ENCODE measurements around the gene TAS1R3. TPM values are rescaled to one million over a fixed set of nuclear protein-coding genes. Genes with fewer than 3 reads are reported as not detected.
A peak's percentile ranks its signal among the peaks of the same experiment; 100 is the strongest.

Gene TAS1R3
- total RNA-seq, 2 donors from 2014 or later, result 0.30 to 0.35 TPM

DNA sequence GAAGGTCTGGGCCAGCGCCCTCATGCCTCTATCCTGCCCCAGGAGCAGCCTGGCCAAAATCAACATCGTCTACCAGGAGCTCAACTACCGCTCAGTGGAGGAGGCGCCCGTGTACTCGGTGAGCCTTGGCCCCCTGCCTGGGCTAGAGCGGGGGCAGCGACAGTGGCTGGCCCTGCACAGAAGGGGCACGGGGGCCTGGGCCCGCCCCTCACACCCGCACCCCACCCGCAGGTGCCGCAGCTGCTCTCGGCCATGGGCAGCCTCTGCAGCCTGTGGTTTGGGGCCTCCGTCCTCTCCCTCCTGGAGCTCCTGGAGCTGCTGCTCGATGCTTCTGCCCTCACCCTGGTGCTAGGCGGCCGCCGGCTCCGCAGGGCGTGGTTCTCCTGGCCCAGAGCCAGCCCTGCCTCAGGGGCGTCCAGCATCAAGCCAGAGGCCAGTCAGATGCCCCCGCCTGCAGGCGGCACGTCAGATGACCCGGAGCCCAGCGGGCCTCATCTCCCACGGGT, 40.0 kb upstream of the TAS1R3 start:
- peaks cover 0 to 6% of the 10 kb centered on the region in 2 donors for H3K27me3 ChIP-seq
- TF ChIP-seq, protein P1, sequence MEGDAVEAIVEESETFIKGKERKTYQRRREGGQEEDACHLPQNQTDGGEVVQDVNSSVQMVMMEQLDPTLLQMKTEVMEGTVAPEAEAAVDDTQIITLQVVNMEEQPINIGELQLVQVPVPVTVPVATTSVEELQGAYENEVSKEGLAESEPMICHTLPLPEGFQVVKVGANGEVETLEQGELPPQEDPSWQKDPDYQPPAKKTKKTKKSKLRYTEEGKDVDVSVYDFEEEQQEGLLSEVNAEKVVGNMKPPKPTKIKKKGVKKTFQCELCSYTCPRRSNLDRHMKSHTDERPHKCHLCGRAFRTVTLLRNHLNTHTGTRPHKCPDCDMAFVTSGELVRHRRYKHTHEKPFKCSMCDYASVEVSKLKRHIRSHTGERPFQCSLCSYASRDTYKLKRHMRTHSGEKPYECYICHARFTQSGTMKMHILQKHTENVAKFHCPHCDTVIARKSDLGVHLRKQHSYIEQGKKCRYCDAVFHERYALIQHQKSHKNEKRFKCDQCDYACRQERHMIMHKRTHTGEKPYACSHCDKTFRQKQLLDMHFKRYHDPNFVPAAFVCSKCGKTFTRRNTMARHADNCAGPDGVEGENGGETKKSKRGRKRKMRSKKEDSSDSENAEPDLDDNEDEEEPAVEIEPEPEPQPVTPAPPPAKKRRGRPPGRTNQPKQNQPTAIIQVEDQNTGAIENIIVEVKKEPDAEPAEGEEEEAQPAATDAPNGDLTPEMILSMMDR (IDR thresholded peaks at IDR 0.05), result no peak
- no peak overlapping the region for H3K4me3 ChIP-seq
- H3K4me1 ChIP-seq, result peaks cover 0 to 15% of the 10 kb centered on the region in 2 donors
- H3K36me3 ChIP-seq, result peaks cover 2% of the 10 kb centered on the region
- no peaks in the 10 kb centered on the region for H3K9me3 ChIP-seq
- DNase-seq (ENCODE audit: low spot score), result no peak
- no peak overlapping the region for H3K27ac ChIP-seq

DNA sequence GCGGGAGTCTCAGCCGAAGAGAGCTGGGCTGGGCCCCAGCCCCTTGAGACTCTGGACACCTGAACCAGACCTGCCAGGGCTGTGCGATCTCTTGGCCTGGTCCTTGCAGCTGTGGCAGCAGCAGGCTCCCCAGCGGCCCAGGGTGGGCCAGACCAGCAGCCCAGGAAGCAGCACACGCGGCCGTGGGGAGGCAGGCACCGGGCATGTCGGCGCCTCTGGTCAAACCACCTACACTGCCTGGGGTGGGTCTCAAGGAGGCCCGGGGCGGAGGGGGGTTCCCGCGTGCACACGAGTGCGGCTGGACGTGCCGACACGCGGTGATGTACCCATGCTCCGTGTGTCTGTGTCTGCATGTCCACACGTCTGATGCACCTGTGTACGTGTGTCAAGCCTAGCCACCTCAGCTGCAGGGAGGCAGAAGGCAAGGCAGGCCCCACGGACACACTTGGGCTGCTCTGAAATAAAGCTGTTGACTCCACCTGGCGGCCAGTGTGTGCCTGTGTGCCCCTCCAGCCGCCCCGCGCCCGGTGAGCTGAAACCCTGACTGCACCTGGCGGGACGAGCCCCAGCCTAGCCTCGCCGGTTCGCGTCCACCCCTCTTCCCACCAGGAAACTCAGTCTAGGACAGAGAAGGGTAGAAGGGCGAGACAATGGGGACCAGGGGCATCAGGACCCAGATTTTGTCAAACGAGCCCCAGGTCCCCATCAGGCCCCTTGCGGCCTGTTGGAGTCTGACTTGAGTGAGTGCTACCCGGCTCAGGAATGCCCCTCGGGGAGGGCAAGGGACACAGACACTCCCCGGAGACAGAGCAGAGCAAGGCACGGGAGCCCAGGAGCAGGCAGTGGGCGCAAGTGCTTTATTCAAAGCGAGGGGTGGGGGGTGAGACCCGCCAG, 39.3 kb upstream of the TAS1R3 start:
- H3K27ac ChIP-seq, result no peak overlapping the region
- peaks cover 6% of the 10 kb centered on the region for H3K36me3 ChIP-seq
- peaks cover 0 to 15% of the 10 kb centered on the region in 2 donors for H3K4me1 ChIP-seq
- H3K4me3 ChIP-seq, result no peak overlapping the region
- H3K27me3 ChIP-seq, result no peaks in the 10 kb centered on the region
- TF ChIP-seq, protein P1 (IDR thresholded peaks at IDR 0.05), result peak; percentile 33 to 78
- no peaks in the 10 kb centered on the region for H3K9me3 ChIP-seq
- no peak for DNase-seq (ENCODE audit: low spot score)

DNA sequence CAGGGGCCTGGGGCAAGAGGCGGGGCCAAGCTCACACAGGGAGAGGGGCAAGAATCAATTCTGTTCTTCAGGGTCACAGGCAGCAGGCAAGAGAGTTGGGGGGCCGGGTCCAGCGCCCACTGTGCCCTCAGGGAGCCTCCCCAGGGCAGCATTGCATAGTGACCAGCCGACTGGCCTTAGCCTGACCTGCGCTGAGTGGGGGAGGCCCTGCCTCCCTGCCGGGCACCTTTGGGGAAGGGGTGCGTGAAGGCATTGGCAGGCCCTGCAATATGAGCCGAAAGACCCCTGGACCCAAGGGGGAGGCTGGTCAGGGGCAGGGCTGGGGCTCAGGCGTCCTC, 38.7 kb upstream of the TAS1R3 start:
- DNase-seq (ENCODE audit: low spot score), result no peak
- Histone ChIP-seq H3K9me3 (no peaks in the 10 kb centered on the region), H3K4me3 (no peak overlapping the region), H3K27ac (no peak overlapping the region), H3K36me3 (peaks cover 6% of the 10 kb centered on the region), H3K27me3 (no peaks in the 10 kb centered on the region), H3K4me1 (peaks cover 0 to 15% of the 10 kb centered on the region in 2 donors)
- TF ChIP-seq, protein P1 (IDR thresholded peaks at IDR 0.05), result no peak

DNA sequence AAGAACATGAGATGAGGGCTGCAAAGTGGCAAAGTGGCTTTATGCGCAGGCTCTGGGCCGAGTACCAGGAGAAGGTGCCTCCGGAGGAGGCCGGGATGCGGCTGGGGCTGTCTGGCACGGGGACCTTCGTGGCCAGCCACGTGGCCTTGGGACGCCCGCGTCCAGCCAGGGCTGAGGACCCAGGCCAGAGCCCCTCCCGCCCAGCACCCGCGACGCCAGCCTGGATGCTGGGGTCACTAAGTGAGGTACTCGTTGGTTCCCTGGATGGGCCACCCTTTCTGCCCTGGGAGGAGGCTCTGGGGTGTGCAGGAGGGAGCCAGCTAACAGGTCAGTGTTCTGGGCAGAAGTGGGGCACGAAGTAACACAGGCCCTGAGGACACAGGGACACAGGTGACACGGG, 38.2 kb upstream of the TAS1R3 start:
- H3K4me3 ChIP-seq, result no peak overlapping the region
- TF ChIP-seq, protein P1 (IDR thresholded peaks at IDR 0.05), result no peak
- no peak for DNase-seq (ENCODE audit: low spot score)
- peaks cover 0 to 15% of the 10 kb centered on the region in 2 donors for H3K4me1 ChIP-seq
- no peak overlapping the region for H3K27ac ChIP-seq
- peaks cover 6% of the 10 kb centered on the region for H3K36me3 ChIP-seq
- H3K9me3 ChIP-seq, result no peaks in the 10 kb centered on the region
- no peaks in the 10 kb centered on the region for H3K27me3 ChIP-seq

DNA sequence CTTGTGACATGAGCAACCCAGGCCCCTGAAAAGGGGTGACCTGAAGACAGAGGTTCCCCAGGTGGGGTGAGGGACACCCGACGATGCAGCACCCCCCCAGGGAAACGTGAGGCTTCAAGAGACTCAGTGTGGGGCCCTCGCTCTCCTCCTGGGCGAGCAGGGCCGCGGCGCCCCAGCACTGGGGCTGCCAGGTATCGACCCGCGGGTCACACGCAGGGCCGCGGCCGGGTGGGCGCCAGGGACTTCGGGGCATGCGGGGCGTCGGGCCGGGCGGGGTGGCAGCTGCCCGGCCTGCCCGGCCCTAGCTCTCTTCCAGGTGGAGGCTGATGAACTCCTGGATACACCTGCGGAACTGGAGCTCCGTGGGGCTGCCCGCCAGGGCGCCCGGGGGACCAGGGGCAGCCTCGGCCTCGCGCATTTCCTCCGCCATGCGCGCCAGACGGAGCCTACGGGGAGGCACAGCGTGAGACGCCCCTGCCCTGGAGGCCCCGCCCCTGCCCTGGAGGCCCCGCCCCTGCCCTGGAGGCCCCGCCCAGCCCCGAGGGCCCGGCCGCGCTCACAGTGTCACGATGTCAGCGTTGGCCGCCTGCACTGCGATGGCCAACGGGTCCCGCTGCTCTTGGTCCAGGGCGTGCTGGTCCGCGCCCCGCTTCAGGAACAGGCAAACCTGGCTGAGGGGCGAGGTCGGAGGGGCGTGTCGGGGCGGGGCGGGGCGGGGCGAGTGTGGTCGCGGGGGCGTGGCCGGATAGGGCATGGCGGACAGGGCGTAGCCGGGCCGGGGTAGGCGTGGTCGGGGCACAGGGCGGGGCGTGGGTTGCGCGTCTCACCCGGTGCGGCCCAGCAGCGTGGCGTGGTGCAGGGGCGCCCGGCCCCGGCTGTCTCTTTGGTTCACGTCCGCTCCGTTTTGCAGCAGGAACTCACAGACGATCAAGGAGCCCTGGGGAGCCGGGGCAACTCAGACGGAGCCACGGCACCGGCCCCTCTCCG, 37.5 kb upstream of the TAS1R3 start:
- Histone ChIP-seq H3K36me3 (peaks cover 6% of the 10 kb centered on the region), H3K27me3 (no peaks in the 10 kb centered on the region), H3K9me3 (no peaks in the 10 kb centered on the region), H3K27ac (no peak overlapping the region), H3K4me1 (peaks cover 0 to 15% of the 10 kb centered on the region in 2 donors), H3K4me3 (no peak overlapping the region)
- TF ChIP-seq, protein P1 (IDR thresholded peaks at IDR 0.05), result no peak
- DNase-seq (ENCODE audit: low spot score), result no peak

Data from right atrium auricular region (tissue), 2 donors.